HepG2 (cell line): ENCODE measurements around the gene SFXN2. TPM values are rescaled to one million over a fixed set of nuclear protein-coding genes. Genes with fewer than 3 reads are reported as not detected.

Experiments
- CCDC6 ChIP-seq: sonication (generic); formaldehyde crosslinking; IDR thresholded peaks from 2 replicates; pipeline ENCODE4 v1.8.1; 2022; ENCODE audit warnings: mild to moderate bottlenecking, missing genetic modification reagents, moderate library complexity
- HNF4G ChIP-seq, 2 experiments: sonication (generic) in 1 of 2; formaldehyde crosslinking in 1 of 2; IDR thresholded peaks; 2 replicates each; pipeline versions ENCODE4 v1.4.0 to v1.6.1; 2011 to 2020; ENCODE audit warnings: borderline replicate concordance in 2 of 2, low read depth in 2 of 2, mild to moderate bottlenecking in 2 of 2, low read length in 1 of 2, missing genetic modification reagents in 1 of 2, moderate library complexity in 1 of 2
- POLR2A ChIP-seq, 2 experiments: IDR thresholded peaks; 2 replicates each; pipeline ENCODE4 v1.6.1; 2011; ENCODE audit warnings: low read depth in 2 of 2, low read length in 2 of 2, mild to moderate bottlenecking in 1 of 2, moderate library complexity in 1 of 2; ENCODE audit not compliant: insufficient read depth in 1 of 2
- RBM39 ChIP-seq: fragments of 200-400 bp; formaldehyde crosslinking; IDR thresholded peaks from one replicate; pipeline ENCODE4 v1.6.1; 2018; ENCODE audit warnings: antibody characterized with exemption, mild to moderate bottlenecking, low read depth, low read length; ENCODE audit not compliant: poor library complexity, severe bottlenecking
- SAFB2 ChIP-seq: sonication (generic); formaldehyde crosslinking; IDR thresholded peaks from 2 replicates; pipeline ENCODE4 v1.5.1; 2020; ENCODE audit warnings: missing genetic modification reagents, low read depth, mild to moderate bottlenecking, borderline replicate concordance
- SMC3 ChIP-seq: IDR thresholded peaks from 2 replicates; pipeline ENCODE4 v1.6.1; 2011; ENCODE audit warnings: low read length, improper control_type of control experiment
- SRSF4 ChIP-seq: fragments of 200-400 bp; formaldehyde crosslinking; IDR thresholded peaks from one replicate; pipeline ENCODE4 v1.6.1; 2018; ENCODE audit warnings: mild to moderate bottlenecking, low read depth, low read length, moderate library complexity; ENCODE audit not compliant: poor library complexity, severe bottlenecking
- ZFP36L1 ChIP-seq: sonication (generic); formaldehyde crosslinking; IDR thresholded peaks from 2 replicates; pipeline ENCODE4 v1.8.0; 2022; ENCODE audit warnings: mild to moderate bottlenecking, missing genetic modification reagents, moderate library complexity
- ZNF20 ChIP-seq: sonication (generic); formaldehyde crosslinking; IDR thresholded peaks from 2 replicates; pipeline ENCODE4 v1.4.0; 2020; ENCODE audit warnings: mild to moderate bottlenecking, moderate library complexity, missing genetic modification reagents
- ZNF333 ChIP-seq: sonication (generic); formaldehyde crosslinking; IDR thresholded peaks from 2 replicates; pipeline ENCODE4 v1.4.0; 2020; ENCODE audit warnings: mild to moderate bottlenecking, missing genetic modification reagents, borderline replicate concordance
- ZNF382 ChIP-seq: sonication (generic); formaldehyde crosslinking; IDR thresholded peaks from 2 replicates; pipeline ENCODE4 v1.5.0; 2020; ENCODE audit warnings: missing genetic modification reagents, mild to moderate bottlenecking, borderline replicate concordance
- ZZZ3 ChIP-seq: sonication (generic); formaldehyde crosslinking; IDR thresholded peaks from 2 replicates; pipeline ENCODE4 v1.4.0; 2020; ENCODE audit warnings: missing genetic modification reagents, mild to moderate bottlenecking, borderline replicate concordance
- polyA plus RNA-seq, 8 experiments: library from polyadenylated mRNA; depleted of rRNA in 3 of 8; stranded (reverse) in 7 of 8; unstranded in 1 of 8; fragments of >200 nt; fragmentation: Illumina TruSeq in 4 of 8; extraction: Trizol in 4 of 8; gene quantifications; 2 replicates each; pipeline versions ENCODE4 v1.2.1 to v1.2.3, GENCODE V29; 2011 to 2016; ENCODE audit warnings: low read depth in 4 of 8, missing spikeins in 1 of 8, mixed read lengths in 1 of 8; ENCODE audit not compliant: insufficient read depth in 1 of 8
- total RNA-seq, 5 experiments: library from RNA; depleted of rRNA; stranded (reverse); fragments of >200 nt; fragmentation: Illumina TruSeq; extraction: Trizol; gene quantifications; 2 replicates each; pipeline ENCODE4 v1.2.3, GENCODE V29; 2016; ENCODE audit warnings: low read depth in 1 of 5
- TF ChIP-seq, protein P1 (sequence below): sonication (generic); formaldehyde crosslinking; IDR thresholded peaks from 2 replicates; pipeline ENCODE4 v1.4.0; 2020; ENCODE audit warnings: missing genetic modification reagents
- TF ChIP-seq, protein P2 (sequence below): sonication (generic); formaldehyde crosslinking; IDR thresholded peaks from 2 replicates; pipeline ENCODE4 v1.5.1; 2020; ENCODE audit warnings: missing genetic modification reagents, mild to moderate bottlenecking, borderline replicate concordance
- TF ChIP-seq, protein P3 (sequence below): sonication (generic); formaldehyde crosslinking; IDR thresholded peaks from 2 replicates; pipeline ENCODE4 v1.8.0; 2022; ENCODE audit warnings: mild to moderate bottlenecking, missing genetic modification reagents, borderline replicate concordance
- TF ChIP-seq, protein P4 (sequence below): sonication (generic); formaldehyde crosslinking; IDR thresholded peaks from 2 replicates; pipeline ENCODE4 v1.8.1; 2022; ENCODE audit warnings: mild to moderate bottlenecking, missing genetic modification reagents
- TF ChIP-seq, protein P5 (sequence below): sonication (generic); formaldehyde crosslinking; IDR thresholded peaks from 2 replicates; pipeline ENCODE4 v1.8.1; 2023; ENCODE audit warnings: mild to moderate bottlenecking, missing genetic modification reagents

SFXN2 gene
- total and polyA plus RNA-seq, 2 of the 13 experiments (the other 11 are each of a cell fraction or from before 2014, with no cell fraction given) = 12.8 to 21.1 TPM

DNA sequence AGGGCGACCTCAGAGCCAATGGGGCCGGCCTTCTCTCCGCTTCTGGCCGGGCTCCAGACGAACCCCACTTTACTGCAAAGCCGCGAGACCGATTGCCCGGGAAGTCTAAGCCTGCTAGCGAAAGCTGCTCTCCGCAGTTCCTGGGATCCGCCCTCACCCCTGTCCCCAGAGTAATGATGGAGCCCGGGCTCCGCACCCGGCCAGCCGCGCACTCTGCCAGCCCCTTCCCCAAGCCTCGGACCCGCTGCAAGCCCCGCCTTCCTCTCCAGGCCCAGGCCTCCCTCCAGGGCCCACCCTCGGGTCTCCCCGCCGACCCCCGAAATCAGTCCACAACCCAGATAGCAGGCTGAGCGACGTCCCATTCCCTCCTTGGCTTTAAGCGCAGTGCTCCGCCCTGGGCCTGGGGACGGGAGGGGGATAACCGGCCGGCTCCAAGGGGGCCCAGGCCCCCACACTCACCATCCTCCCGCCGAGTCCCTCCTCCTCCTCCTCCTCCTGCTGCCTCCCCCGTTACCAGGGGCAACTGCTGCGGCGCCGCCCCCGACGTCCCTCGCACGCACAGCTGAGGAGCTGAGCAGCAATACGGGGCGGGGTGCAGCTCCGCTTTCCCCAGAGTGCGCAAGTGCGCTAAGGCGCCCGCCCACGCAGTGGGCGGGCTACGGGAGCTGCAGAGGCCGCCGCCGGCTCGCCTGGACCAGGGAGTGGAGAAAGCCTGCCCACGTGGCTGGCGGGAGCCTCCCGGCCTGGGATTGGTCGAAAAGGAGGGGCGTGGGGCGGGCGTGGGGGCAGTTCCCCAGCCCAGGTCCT is 419 bp upstream of the SFXN2 start, which contains the start of gene ARL3 (continued):
- TF ChIP-seq ZNF20 (CRISPR knock-in tag) (0 out of 2 replicates have a peak, but pooled peaks have one; percentile 21), ZFP36L1 (CRISPR knock-in tag) (peak; percentile 50; the same call in 1 of the 2 replicates), ZZZ3 (CRISPR knock-in tag) (no peak), ZNF333 (CRISPR knock-in tag) (0 out of 2 replicates have a peak, but pooled peaks have one; percentile 42), HNF4G (IDR thresholded peaks at IDR 0.05; ENCODE audit: borderline replicate concordance, low read depth, low read length) (no peak), HNF4G (CRISPR knock-in tag; IDR thresholded peaks at IDR 0.05; ENCODE audit: borderline replicate concordance, low read depth) (no peak; the same call in 1 of the 2 replicates), RBM39 (no peak), POLR2A (IDR thresholded peaks at IDR 0.05; ENCODE audit: insufficient read depth in 1 of 2, low read depth in 2 of 2, low read length in 2 of 2) (peak; percentile 45 to 69; a peak in 3 of 4 replicates), ZNF382 (no peak), SAFB2 (0 out of 2 replicates have a peak, but pooled peaks have one; percentile 3), SMC3 (no peak), CCDC6 (CRISPR knock-in tag) (no peak; the same call in 1 of the 2 replicates), SRSF4 (no peak)
- TF ChIP-seq, protein P1, sequence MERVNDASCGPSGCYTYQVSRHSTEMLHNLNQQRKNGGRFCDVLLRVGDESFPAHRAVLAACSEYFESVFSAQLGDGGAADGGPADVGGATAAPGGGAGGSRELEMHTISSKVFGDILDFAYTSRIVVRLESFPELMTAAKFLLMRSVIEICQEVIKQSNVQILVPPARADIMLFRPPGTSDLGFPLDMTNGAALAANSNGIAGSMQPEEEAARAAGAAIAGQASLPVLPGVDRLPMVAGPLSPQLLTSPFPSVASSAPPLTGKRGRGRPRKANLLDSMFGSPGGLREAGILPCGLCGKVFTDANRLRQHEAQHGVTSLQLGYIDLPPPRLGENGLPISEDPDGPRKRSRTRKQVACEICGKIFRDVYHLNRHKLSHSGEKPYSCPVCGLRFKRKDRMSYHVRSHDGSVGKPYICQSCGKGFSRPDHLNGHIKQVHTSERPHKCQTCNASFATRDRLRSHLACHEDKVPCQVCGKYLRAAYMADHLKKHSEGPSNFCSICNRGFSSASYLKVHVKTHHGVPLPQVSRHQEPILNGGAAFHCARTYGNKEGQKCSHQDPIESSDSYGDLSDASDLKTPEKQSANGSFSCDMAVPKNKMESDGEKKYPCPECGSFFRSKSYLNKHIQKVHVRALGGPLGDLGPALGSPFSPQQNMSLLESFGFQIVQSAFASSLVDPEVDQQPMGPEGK = peak; percentile 86
- TF ChIP-seq, protein P2, sequence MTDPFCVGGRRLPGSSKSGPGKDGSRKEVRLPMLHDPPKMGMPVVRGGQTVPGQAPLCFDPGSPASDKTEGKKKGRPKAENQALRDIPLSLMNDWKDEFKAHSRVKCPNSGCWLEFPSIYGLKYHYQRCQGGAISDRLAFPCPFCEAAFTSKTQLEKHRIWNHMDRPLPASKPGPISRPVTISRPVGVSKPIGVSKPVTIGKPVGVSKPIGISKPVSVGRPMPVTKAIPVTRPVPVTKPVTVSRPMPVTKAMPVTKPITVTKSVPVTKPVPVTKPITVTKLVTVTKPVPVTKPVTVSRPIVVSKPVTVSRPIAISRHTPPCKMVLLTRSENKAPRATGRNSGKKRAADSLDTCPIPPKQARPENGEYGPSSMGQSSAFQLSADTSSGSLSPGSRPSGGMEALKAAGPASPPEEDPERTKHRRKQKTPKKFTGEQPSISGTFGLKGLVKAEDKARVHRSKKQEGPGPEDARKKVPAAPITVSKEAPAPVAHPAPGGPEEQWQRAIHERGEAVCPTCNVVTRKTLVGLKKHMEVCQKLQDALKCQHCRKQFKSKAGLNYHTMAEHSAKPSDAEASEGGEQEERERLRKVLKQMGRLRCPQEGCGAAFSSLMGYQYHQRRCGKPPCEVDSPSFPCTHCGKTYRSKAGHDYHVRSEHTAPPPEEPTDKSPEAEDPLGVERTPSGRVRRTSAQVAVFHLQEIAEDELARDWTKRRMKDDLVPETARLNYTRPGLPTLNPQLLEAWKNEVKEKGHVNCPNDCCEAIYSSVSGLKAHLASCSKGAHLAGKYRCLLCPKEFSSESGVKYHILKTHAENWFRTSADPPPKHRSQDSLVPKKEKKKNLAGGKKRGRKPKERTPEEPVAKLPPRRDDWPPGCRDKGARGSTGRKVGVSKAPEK (CRISPR knock-in tag) = no peak; the same call in 1 of the 2 replicates
- TF ChIP-seq, protein P3, sequence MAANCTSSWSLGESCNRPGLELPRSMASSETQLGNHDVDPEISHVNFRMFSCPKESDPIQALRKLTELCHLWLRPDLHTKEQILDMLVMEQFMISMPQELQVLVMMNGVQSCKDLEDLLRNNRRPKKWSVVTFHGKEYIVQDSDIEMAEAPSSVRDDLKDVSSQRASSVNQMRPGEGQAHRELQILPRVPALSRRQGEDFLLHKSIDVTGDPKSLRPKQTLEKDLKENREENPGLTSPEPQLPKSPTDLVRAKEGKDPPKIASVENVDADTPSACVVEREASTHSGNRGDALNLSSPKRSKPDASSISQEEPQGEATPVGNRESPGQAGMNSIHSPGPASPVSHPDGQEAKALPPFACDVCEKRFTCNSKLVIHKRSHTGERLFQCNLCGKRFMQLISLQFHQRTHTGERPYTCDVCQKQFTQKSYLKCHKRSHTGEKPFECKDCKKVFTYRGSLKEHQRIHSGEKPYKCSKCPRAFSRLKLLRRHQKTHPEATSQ (CRISPR knock-in tag) = peak; percentile 46; the same call in 1 of the 2 replicates
- TF ChIP-seq, protein P4, sequence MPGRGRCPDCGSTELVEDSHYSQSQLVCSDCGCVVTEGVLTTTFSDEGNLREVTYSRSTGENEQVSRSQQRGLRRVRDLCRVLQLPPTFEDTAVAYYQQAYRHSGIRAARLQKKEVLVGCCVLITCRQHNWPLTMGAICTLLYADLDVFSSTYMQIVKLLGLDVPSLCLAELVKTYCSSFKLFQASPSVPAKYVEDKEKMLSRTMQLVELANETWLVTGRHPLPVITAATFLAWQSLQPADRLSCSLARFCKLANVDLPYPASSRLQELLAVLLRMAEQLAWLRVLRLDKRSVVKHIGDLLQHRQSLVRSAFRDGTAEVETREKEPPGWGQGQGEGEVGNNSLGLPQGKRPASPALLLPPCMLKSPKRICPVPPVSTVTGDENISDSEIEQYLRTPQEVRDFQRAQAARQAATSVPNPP (CRISPR knock-in tag) = 0 out of 2 replicates have a peak, but pooled peaks have one; percentile 14
- TF ChIP-seq, protein P5, sequence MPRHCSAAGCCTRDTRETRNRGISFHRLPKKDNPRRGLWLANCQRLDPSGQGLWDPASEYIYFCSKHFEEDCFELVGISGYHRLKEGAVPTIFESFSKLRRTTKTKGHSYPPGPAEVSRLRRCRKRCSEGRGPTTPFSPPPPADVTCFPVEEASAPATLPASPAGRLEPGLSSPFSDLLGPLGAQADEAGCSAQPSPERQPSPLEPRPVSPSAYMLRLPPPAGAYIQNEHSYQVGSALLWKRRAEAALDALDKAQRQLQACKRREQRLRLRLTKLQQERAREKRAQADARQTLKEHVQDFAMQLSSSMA (CRISPR knock-in tag) = peak; percentile 44; the same call in 1 of the 2 replicates
